Measurements from ENCODE around the gene NOL3.
"Not testable (repeated sequence)": the region's sequence is repeated elsewhere in the genome, so short reads cannot be mapped to it uniquely, and the experiment has no call there.

The NOL3 gene

DNA sequence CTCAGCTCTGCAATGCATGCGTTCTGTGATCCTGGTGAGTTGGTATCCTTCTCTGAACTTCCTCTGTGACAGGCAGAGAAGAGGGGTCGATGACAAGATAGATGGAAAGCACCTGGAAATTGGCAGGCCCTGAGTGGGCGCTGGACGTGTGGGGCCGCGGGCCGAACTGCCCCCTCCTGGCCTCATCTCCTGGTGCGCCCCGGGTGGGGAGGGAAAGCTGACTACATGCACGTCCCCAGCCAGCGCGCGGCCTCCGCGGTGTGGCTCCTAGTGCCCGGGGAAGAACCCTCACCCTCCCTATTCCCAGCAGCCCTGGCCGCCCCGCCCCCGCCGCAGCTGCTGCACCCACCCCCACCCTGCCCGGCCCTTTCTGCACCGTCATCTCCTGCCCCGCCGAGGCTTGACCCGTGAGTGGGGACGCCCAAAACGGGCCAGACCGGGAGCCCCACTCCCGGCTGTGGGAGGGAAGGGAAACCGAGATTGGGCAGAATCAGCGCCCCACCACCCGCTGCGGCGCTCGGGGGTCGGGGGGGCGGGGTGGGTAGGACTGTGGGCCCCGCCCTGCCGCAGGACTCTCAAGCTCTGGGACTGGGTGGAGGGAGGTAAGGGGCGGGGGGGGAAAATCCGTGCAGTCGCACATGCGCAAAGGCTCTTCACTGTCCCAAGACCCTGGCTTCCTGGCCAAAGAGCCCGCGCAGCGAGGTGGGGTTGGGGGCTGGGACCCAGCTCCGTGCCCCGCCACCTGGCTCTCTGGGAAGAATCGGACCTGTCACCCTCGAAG is at the start of gene NOL3:
TSS of gene NOL3 (plus strand) at position 371 of the 781 bp plus-strand sequence.
- peak; percentile 80 for DNase-seq

DNA sequence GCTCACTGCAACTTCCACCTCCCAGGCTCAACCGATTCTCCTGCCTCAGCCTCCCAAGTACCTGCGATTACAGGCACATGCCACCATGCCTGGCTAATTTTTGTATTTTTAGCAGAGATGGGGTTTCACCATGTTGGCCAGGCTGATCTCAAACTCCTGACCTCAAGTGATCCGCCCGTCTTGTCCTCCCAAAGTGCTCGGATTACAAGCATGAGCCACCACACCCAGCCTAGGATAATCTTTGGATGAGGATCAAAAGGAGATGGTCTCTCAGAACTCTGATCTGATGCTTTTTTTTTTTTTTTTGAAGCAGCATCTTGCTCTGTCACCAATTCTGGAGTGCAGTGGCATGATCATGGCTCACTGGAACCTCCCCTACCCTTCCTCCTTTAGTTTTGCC is 47.5 kb upstream of the NOL3 start:
- not testable (repeated sequence) for DNase-seq

DNA sequence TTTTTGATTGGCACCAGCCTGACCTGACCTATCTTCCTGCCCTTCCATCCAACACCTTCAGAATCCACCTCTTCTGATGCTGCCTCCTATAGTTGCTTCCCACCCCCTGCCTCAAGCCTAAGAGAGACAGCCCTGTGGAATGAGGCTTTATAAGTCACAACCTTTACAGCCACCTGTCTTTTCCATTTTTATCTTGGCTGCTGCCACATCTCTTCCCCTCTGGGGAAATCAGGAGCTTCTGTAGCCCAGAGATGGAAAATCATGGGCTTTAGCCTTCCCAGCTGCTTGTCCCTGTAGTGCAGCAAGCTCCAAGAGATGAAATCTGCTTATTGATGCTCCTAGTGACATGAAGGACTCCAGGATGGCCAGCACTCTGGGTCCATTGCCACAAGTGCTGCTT is 41.9 kb upstream of the NOL3 start:
- no peak for DNase-seq

DNA sequence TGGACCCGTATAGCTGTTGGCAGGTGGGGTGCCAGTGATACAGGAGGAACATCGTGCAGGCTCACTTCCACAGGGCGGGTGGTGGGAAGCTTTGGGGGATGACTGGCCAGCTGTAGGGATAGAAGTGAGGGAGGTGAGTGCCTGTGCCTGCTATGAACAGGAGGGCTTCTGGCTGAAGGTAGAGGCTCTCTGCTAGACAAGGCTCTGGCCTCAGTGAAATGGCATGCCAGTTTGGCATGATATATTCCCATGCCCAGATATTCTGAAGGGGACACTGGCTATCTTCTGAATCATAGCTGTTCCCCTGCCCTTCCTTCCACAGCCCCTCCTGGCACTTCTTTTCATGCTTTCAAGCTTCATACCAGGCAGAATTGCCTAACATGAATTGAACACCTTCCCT is 41.5 kb upstream of the NOL3 start:
- no peak for DNase-seq

DNA sequence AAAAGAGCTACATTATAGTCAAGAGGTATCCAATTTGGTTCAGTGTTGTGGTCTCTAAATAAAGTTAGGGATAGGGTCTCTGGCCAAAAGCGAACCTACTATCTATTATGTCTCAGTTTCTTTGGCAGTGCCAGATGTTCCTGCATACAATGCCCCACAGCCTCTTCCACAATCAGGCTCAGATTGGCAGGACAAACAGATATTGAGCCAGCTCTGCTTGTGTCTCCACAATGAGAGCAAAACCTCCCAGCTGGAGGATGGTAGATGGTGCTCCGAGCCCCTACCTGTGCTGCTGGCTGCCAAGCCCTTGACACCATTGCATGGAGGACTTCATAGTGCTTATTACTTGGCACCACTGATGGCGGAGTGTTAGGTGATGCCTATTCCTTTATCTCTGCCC is 40.9 kb upstream of the NOL3 start:
- no peak for DNase-seq

DNA sequence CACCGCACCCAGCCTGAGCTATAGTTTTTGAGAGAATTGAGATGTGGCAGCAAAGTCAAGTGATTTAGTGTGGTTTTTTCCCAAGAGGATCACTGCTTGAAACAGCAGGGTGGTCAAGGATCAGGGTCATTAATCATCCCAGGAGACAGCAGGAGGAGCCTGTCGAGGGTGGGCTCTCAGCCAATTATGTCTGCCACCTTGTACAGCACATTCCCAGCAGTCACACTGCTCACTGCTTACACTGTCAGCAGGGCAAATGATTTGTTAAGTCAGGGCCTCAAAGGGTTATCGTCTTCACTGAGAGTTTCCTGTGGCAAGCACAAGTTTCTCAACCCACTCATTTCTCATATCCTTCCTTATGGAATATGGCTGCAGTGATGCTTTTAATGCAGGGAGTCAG is 32.7 kb upstream of the NOL3 start:
- peak; percentile 11 for DNase-seq

DNA sequence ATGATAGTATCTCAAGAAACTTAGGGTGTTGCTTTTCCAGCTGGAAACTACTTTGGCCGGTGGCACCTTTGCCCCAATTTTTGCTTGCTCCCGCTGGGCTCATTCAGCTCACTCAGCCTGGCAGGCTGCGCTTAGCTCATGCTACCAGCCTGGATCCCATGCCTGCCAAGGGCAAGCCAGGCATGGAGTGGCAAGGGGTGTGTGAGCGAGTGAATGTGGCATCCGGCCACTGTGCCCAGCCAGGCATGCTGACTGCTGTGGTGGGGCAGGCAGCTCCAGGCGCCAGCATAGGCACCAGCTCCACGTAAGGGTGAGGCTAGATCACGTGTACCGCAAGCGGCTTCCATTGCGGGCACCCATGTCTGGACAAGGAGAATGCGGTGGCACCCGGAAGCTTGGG is 28.9 kb upstream of the NOL3 start:
- no peak for DNase-seq

DNA sequence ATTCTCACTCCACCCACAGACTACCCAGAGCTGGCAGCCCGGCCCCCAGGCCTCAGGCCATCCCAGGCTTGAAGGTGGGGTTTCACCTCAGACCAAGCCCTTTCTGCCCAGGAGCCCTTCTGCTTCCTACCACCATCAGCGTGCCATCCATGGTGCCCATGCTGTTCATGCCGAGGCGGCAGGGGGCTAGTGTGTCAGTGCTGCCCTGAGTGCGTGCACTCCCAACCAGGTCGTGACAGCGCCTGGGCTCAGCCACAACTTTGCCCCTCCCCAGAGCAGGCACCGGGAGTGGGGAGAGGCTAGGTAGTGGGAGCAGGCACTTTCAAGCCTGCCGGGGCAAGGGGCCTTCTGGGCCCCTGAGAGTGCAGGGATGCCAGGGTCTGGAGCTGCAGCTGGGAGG is 28.0 kb upstream of the NOL3 start:
- no peak for DNase-seq

DNA sequence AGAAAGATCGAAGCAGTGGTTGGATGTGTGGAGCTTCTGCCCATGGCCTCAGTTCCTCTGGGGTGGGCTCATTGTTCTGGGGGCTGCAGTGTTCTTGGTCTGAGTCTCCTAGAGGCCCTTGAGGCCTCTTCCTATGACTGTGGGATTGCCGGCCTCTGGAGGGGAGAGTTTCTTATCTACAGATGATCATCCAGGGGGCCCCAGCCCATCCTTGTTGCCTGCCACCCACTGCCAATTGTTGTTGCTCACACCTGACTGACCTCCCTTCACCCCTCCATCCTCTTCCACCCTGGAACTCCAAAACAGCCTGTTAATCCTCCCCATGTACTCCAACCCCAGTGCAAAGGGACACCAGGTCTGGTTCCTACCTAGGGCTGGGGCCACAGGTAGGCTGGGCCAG is 25.4 kb upstream of the NOL3 start:
- DNase-seq, result no peak

DNA sequence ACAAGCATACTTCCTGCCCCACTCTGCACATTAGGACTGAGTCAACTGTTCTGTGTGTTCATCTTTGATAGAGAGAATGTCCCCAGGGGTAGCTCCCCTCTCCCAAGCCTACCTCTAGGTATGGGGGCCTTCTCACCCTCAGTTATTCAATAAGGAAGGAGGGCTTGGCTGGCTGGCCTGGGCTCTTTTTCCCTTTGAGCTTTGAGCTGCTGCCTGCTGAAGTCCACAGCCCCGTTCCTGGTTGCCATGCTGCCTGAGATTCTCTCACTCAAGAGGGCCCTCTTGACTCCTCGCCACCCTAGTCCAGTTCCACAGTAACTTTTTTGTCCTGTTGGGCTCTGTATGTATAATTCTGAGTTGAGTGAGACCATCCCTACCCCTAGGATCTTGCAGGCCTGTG is 24.6 kb upstream of the NOL3 start:
- no peak for DNase-seq

DNA sequence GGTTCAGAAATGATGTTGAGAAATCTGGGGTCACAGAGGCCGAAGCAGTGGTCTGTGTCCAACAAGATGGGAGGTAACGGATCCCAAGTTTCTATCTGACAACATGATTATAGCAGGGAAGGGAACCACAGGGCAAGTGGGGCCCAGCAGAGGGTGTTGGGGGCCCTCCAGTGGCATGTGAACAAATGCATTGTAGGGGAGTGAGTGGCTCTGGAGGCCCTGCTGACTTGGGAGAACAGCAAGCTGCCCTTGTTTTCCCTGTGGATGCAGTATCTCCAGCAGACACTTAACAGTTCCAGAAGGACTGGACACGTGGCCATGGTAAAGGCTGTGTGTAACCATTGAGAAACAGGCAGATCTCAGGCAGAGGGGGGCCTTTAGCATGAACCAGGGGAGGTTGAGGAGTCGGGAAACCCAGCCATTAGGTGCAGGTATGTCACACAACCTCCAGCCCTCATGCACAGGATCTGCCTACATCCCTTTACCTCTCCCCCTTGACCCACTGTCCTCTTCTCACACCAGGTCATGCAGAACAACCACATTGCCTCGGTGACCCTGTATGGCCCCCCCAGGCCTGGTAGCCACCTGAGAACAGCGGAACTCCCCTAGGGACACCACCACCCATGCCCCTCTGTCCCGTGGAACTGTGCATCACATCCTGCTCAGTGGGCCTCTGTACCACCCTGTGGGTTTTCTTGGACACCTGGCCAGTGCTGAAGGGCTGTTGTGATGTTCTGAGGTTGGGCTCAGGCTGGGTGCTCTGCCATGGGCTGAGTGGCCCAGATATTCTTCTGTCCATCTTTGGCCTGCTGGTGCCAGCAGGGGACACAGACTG is 23.6 kb upstream of the NOL3 start:
- DNase-seq, result no peak

DNA sequence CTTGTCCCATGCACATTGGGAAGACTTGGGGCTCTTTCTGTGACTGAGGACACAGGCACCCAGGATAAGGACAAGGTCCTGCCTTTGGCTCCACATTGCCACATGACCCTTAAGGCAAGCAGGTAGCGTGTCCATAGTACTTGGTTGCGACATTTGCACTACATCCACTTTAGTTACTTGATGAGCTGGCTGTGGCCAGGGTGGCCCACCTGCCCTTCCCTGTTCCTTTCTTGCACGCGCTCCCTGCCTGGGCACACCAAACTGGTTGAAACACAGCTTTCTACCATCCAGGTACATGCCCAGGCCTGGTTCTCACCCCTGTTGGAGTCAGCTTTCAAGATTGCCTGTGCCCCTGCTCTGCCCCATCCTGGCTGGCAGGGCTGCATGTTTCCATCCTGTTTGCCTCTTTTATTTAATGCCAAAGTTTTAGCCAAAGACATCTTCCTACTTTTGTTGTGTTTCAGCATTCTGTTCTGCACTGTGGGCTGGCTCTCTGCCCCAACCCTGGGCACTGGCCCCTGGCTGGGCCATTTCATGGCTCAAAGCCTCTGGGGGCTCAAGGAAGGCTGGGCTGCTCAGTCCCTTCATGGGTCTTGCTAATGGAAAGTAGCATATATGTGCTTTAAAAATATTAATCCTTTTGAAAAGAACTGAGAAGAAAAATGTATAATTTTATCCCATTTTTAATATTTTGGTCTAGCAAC is 22.7 kb upstream of the NOL3 start:
- DNase-seq, result no peak

DNA sequence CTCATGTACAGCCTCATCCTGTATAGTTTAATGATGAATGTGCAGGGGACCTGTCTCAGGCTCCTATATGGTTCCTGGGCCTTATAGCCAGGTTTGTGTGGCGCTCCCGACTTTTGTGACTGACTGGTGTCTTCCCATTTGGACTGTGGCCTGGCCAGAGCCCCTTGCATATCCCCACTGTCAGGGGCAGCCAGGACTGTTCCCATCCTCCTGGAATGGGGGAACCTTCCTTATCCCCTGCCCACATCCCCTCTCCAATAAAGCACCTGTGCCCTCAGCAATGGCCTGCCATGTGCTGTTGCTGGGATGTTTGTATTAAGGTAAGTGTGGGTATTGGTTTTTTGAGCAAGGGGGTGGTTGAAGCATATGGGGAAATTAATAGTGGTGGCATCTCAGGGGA is 22.1 kb upstream of the NOL3 start:
- DNase-seq, result no peak

DNA sequence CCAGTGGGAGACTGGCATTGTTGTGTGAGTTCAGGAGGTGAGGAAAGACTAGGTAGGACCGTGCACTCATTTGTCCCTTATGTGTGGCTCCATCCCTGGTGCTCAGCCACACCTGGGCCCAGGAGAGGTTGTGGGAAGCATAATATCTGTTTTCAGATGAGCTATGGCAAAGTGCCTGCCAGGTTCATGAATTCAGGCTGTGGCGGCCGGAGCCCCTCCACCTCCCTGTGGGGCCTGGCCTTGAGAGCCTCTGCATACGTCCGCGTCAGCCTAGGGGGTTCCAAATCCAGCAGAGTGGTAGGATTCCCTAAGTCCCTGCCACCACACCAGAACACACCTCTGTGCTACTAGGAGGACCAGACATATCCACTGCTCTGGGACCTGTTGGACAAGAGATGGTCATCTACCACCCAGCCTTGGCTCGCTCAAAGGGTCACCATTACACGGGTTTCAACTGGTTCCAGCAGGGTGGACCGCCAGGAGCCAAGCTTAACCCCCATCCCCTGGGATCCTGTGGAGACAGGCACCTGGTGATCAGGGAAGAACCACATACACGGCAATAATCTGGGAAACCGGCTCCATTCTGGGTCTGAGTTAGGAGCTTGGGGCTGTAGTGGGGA is 21.6 kb upstream of the NOL3 start:
- DNase-seq, result no peak

DNA sequence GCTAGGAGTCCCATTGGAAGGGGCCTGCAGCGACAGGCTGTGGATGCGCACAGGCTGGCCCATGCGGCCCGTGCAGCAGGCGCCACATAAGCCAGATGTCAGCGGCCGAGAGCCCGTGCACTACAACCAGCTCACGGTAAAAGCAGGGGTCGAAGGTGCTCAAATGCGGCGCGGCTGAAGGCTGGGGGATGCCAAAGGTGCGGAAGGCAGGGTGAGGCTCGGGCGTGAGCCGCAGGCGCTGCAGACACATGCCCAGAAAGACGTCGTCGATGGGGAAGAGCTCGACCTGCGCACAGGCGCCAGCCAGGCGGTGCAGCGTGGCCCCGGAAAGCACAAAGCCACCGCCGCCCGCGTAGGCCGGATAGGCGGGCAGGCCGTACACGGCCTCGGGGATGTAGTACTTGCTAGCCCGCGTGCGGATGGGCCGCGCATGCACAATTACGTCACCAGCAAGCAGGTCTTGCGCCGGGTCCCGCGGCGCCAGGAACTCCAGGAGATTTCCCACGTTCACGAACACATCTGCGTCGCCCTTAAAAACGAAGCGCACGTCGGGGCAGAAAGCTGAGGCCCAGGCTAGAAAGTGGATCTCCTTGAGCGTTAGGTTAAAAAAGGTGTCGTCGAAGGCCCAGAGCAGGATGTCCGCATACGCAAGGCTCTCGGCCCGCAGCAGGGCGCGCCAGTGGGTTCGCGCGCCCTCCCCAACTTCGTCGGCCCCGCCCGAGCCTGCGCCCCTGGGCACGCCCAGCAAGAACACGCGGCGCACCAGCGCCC is 20.9 kb upstream of the NOL3 start:
- no peak for DNase-seq

DNA sequence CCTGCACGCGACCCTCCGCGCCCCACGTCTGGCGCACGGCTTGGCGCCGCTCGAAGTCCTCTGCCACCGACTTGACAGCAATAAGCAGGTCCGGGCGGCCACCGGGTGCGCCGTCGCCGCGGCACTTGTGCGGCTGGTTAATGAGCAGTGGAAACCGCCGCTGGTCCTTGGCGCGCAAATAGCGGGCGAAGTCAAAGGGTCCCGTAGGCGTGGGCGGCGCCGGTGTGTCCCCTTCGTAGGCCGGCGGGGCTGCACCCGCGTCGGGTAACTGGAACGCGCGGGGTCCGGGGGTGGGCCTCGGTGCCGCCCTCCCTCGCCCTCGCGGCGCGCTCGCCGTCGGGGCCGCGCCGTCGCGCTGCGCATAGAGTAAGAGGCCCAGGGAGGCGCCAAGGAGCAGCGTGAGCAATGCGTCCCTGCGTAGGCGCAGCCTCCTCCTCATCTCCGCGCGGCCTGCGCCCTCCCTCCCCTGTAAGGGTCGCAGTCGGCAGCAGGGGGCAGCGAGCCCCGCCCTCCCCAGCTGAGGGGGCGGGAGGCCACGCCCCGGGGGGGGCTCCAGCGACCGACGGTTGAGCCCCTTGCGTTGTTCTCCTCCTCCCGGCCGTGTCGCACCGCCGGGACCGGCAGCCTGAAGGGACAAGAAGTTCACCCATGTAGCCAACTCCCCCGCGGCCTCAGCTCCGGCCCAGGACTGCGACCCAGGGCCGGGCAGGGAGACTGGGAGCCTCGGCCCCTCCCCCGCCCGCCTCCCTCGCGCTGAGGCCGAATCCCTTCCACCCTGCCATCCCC is 20.1 kb upstream of the NOL3 start:
- DNase-seq, result peak; percentile 66

DNA sequence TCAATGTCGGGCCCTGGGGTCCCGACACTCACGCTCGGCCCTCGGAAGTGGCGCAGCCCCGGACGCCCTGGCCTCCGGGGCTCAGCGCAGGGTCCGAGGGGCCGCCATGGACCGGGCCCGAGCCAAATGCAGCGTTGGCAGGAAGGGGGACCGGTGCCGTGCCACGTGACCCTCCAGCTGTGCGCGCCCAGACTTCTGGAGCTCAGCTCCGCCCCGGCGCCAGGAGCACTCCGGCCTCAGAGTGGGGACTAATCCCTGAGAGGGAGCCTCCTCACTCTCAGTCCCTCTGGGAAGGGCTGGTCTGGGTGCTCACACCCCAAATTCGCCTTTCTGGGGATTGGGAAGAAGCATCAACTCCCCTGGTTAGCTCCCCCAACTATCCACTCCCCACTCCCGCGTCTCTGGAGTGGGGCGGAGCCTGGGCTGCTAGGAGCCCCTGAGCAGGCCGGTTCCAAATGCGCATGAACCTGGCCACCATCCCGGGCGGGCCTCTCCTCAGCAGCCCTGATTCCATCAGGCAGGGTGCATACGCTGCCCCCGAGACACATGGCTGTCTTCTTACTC is 19.4 kb upstream of the NOL3 start, which contains the start of gene B3GNT9:
TSS of gene B3GNT9 (minus strand) at position 166 of the 564 bp plus-strand sequence. CDS start 513 bp downstream, outside the sequence.
- peak; percentile 69 for DNase-seq

DNA sequence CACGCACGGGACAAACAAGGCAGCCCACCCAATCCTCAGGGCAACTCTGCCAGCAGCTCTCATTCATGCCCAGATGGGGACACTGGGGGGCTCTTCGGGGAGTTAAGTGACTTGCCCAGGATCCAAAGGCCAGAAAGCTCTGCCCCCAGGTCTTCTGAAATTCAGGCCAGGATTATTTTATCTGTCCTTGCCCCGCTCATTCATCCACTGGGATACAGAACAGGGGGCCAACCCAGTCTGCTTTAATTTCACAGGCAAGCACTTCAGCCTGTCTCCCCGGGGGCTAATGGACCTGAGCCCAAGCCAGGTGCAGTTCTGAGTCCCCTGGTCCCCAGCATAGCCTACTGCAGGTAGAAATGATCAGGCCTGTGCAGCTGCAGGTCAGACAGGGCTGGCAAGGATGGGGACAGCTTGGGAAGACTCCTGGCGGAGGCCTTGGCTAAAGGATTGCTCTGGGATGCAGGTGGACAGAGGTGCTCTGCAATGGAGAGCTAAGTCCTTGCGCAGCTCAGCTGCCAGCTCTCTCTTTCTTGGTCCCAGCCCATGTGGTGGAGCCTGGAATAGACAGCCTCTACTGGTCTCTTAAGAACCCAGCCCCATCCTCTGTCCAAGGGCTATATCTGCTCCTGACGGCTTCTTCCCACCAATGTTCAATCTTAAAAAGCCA is 18.8 kb upstream of the NOL3 start:
- DNase-seq, result peak; percentile 3

DNA sequence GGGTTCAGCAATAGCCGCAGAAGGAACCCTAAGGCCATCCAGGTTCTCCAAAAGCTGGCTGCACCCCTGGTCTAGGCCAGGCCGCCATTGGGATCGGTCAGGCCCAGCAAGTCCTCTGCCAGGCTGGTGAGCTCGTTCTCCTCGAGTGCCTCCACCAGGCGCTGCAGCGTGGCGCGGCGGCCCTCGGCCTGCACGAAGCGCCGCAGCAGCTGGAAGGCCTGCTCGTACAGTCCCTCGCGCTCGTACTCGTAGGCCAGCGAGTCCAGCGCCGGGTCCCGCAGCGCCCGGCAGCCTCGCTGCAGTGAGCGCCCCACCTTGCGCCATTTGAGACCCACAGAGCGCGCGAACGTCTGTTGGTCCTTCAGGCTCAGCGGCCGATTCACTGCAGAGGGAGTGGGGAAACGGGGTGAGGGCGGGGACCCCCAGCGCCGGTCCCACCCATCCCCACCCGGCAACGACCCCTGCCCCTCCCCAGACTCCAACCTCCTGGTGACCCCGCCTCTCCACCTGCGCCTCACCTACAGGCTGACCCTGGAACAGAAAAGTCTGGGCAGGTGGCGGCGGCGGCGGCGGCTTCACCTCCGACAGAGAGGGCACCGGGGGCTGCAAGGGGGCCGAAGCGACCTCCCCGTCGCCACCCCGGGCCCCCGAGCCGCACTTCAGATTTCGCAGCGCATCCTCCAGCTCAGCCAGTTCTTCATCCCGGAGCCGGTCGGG is 15.6 kb upstream of the NOL3 start:
- DNase-seq, result peak; percentile 27

Measured in NCI-H69 (cell line).